Measurements from ENCODE around the gene PCDHGA11.

PCDHGA11 gene

DNA sequence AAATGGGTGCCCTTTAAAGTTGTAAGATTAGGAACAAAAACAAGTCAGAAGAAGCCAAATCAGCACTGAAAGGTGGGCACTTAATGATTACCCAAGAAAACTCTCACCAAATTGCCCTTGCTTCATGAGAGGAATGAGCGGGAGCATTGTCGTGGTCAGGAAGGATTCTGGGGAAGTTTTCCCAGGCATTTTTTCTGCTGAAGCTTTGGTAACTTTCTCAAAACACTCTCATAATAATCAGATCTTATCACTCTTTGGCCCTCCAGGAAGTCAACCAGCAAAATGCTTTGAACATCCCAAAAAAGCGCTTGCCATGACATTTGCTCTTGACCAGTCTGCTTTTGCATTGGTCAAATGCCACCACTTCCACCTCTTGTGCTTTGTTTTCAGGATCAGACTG, 44.5 kb downstream of the PCDHGA11 start:
- no peaks in the 10 kb centered on the region for H3K27me3 ChIP-seq (ENCODE audit: insufficient read depth, low read length)
- H3K4me3 ChIP-seq (ENCODE audit: low read length) = no peak overlapping the region

More for the DNA sequence above, 44.5 kb downstream of the PCDHGA11 start:
- H3K9me3 ChIP-seq (ENCODE audit: insufficient read depth, low read depth, low read length) = no peaks in the 10 kb centered on the region
- no peaks in the 10 kb centered on the region for H3K36me3 ChIP-seq (ENCODE audit: insufficient read depth, low read depth, low read length)
- no peak overlapping the region for H3K27ac ChIP-seq (ENCODE audit: low read length)
- no peak overlapping the region for H3K9ac ChIP-seq (ENCODE audit: low read depth, low read length)
- H3K4me1 ChIP-seq (ENCODE audit: insufficient read depth, low read length) = no peaks in the 10 kb centered on the region

Data from iPS-20b (cell line).